Measurements from ENCODE around the gene HOXD1.

HOXD1 gene

DNA sequence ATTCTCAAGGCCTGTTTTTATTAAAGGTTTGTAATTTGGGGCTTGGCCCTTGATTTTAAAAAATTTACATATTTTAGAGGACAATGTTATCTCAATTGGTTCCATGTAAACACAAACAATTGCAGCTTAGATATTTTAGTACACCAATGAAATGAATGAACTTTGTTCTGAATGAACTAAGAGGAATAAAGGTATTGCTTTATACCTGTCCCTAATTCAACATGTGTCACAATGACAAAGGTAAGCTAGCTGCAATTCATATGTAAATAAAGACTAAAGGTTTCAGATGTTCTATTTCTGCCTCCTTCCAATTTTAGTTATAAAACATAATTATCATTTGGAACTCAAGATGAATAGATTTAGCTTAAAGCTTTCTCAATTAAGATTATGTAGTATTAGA lies 11.4 kb downstream of the HOXD1 start:
- TF ChIP-seq, protein P1, sequence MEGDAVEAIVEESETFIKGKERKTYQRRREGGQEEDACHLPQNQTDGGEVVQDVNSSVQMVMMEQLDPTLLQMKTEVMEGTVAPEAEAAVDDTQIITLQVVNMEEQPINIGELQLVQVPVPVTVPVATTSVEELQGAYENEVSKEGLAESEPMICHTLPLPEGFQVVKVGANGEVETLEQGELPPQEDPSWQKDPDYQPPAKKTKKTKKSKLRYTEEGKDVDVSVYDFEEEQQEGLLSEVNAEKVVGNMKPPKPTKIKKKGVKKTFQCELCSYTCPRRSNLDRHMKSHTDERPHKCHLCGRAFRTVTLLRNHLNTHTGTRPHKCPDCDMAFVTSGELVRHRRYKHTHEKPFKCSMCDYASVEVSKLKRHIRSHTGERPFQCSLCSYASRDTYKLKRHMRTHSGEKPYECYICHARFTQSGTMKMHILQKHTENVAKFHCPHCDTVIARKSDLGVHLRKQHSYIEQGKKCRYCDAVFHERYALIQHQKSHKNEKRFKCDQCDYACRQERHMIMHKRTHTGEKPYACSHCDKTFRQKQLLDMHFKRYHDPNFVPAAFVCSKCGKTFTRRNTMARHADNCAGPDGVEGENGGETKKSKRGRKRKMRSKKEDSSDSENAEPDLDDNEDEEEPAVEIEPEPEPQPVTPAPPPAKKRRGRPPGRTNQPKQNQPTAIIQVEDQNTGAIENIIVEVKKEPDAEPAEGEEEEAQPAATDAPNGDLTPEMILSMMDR (IDR thresholded peaks at IDR 0.05; ENCODE audit: low read depth, low read length), result no peak
- no peak for DNase-seq (ENCODE audit: extremely low read depth, low read depth)

DNA sequence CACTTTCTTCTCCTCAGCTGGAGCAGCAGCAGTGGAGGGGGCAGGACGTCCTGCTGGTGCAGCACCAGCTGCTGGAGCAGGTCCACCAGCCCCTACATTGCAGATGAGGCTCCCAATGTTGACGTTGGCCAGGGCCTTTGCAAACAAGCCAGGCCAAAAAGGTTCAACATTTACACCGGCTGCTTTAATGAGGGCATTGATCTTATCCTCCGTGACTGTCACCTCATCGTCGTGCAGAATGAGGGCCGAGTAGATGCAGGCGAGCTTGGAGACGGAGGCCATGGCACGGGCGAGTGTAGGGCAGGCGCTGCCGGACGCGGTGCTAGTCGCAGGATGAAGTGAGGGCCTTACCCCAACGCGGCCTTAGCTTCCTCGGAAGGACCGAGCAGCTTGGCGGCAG lies 12.5 kb downstream of the HOXD1 start:
- TF ChIP-seq, protein P1 (IDR thresholded peaks at IDR 0.05; ENCODE audit: low read depth, low read length), result no peak
- DNase-seq (ENCODE audit: extremely low read depth, low read depth), result no peak

DNA sequence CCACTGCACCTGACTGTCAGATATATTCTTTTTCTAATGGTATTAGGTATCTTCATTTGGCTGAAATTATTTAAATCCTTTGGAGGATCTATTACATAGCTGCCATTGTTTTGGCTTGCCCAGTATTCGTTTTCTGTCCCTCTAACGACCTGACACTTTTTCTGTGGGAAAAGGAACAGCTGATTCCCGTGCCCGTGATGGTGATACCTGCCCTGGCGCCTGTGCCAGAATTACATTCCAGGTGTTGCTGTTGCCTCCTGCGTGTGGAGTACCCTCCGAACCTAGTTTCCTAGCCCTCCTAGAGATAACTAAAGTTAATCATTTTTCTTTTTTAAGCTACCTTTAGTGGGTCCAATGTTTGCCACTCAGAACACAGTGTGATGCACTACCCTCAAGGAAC lies 14.0 kb downstream of the HOXD1 start:
- DNase-seq (ENCODE audit: extremely low read depth, low read depth), result no peak
- TF ChIP-seq, protein P1 (IDR thresholded peaks at IDR 0.05; ENCODE audit: low read depth, low read length), result no peak

DNA sequence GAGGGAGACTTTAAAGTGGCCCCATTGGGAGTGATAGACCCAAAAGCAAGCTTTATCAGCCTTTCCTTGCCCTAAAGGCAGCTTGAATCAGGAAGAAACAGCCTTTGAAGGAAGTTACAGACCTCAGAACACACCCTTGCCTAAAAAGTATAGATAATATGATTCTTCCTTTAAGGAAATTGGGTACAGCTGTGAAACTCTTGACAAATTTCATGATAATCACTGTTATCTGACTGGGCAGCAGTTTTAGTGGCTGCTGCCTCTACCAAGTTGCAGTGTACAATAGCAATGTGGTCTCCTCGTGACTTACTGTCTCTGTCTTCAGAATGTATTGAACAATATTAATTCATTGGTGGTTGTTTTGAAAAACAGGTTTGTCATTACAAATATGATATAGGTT lies 16.7 kb downstream of the HOXD1 start:
- TF ChIP-seq, protein P1 (IDR thresholded peaks at IDR 0.05; ENCODE audit: low read depth, low read length), result no peak
- no peak for DNase-seq (ENCODE audit: extremely low read depth, low read depth)

DNA sequence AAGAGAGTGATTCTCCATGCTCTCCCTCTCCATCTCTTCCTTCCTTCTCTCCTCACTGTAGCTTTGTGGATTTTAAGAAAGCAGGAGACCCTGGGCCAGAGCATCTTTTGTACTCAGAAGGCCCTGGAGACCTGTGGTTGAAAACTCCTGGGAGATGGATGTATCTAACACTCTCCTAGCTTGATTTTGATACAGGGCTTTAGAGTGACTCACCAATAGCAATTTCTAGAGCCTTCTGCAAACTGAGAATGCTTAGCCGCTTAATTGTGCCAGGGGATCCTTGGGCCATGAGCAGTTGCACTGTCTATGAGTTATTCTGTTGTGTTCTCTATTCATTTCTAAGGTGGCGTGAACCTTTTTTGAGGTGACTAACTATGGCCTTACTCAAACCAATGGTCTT lies 17.7 kb downstream of the HOXD1 start:
- no peak for DNase-seq (ENCODE audit: extremely low read depth, low read depth)
- TF ChIP-seq, protein P1 (IDR thresholded peaks at IDR 0.05; ENCODE audit: low read depth, low read length), result no peak

DNA sequence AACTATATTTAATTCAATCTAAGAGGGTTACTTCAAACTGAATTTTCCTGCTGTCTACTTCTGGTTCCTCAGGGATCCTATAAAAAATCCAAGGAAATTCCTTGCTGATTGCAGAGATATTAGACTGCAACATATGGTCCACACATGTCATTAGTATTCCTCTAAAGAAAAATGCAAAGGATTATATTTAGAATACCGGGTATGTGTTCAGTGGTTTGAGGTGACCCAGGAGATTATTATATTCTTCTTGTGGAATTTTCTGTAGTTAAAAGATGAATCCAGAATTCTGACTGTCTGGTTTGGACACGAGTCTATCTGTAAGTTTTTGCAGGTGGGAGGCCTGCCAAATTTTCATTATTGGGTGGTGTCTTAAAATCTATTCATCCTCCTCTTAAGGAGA lies 18.2 kb downstream of the HOXD1 start:
- TF ChIP-seq, protein P1 (IDR thresholded peaks at IDR 0.05; ENCODE audit: low read depth, low read length), result no peak
- no peak for DNase-seq (ENCODE audit: extremely low read depth, low read depth)

DNA sequence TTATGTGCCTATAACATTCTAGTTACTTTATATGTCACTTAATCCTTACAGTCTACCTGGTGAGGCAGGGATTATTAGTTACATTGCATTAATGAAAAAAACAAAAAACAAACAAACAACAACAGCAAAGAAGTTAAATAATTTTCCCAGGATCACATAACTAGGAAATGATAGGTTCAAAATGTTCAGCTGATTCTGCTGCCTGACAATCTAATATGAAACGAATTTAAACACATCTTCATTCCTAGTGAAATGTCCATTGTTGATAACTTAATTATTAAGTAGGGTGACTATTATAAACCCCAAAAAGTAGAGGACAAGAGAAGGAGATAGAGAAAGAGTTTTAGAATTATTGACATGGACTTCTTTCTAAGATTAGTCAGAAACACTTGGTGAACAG lies 22.6 kb downstream of the HOXD1 start:
- TF ChIP-seq, protein P1 (IDR thresholded peaks at IDR 0.05; ENCODE audit: low read depth, low read length), result no peak
- no peak for DNase-seq (ENCODE audit: extremely low read depth, low read depth)
